ENCODE measurements around the gene APBB2. TPM values are rescaled to one million over a fixed set of nuclear protein-coding genes. Genes with fewer than 3 reads are reported as not detected.

Gene APBB2
- total RNA-seq, 1 donor, result 92.3 TPM

DNA sequence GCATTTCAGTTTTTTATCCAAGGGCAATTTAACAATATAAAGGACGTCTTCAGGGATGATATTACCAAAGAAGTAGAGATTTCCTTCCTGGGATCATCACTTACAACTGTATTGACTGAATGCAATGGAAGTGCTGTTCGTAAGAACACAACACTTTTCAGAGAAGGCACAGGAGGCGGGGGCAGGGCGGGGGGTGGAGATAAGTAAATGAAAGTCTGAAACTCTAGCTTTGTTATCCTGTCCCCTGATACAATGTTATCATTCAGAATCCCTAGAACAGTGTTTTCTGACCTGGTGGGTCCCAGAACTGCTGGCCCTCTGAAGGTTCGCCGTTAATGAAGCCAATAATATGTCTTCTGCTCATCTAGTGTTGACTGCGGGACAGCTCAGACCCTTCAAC, 340.0 kb downstream of the APBB2 start:
- no peaks in the 10 kb centered on the region for H4K20me1 ChIP-seq (ENCODE audit: insufficient read depth, low read length)
- no peak for DNase-seq (ENCODE audit: insufficient read length, low spot score, missing footprints)
- TF ChIP-seq, protein P1, sequence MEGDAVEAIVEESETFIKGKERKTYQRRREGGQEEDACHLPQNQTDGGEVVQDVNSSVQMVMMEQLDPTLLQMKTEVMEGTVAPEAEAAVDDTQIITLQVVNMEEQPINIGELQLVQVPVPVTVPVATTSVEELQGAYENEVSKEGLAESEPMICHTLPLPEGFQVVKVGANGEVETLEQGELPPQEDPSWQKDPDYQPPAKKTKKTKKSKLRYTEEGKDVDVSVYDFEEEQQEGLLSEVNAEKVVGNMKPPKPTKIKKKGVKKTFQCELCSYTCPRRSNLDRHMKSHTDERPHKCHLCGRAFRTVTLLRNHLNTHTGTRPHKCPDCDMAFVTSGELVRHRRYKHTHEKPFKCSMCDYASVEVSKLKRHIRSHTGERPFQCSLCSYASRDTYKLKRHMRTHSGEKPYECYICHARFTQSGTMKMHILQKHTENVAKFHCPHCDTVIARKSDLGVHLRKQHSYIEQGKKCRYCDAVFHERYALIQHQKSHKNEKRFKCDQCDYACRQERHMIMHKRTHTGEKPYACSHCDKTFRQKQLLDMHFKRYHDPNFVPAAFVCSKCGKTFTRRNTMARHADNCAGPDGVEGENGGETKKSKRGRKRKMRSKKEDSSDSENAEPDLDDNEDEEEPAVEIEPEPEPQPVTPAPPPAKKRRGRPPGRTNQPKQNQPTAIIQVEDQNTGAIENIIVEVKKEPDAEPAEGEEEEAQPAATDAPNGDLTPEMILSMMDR (IDR thresholded peaks at IDR 0.05; ENCODE audit: extremely low read depth, low read depth, low read length), result no peak
- H3K4me1 ChIP-seq (ENCODE audit: insufficient read depth, low read length), result no peaks in the 10 kb centered on the region
- no peak overlapping the region for H3K27ac ChIP-seq (ENCODE audit: low read depth, low read length)
- H3K36me3 ChIP-seq (ENCODE audit: insufficient read depth, low read length), result peaks cover 3% of the 10 kb centered on the region
- H3K9me3 ChIP-seq (ENCODE audit: low read depth, low read length), result no peaks in the 10 kb centered on the region
- H3K4me2 ChIP-seq (ENCODE audit: insufficient read depth, low read length), result no peak overlapping the region
- no peaks in the 10 kb centered on the region for H3K27me3 ChIP-seq (ENCODE audit: insufficient read depth, low read length)
- no peaks in the 10 kb centered on the region for H3K79me2 ChIP-seq (ENCODE audit: insufficient read depth, low read length)
- H3K4me3 ChIP-seq (ENCODE audit: insufficient read depth, low read length), result no peak overlapping the region
- no peak overlapping the region for H2AFZ ChIP-seq (ENCODE audit: low read length)

DNA sequence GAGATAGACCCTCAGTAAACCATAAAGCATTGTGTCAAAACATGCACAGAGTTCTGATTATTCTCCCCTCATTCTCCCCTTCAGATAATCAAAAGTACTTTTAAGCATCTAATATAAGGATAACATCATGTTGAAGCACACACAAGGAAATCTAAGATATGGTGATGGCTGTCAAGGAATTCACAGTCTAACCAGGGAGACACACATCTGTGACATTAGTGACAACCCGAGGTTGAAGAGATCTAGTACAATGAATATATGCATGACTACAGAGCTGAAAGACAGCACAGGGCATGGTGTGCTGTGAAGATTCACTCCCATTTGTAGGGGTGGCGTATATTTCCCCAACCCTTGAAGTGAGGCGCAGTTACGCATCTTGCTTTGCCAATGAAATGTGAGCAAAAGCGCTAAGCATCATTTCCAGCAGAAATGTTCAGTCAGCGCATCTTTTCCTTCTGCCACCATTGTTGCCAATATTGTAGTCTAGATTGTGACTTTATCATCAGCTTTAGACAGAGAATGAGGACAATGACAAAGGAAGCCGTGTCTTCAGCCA, 342.6 kb downstream of the APBB2 start:
- DNase-seq (ENCODE audit: insufficient read length, low spot score, missing footprints), result no peak
- H3K27me3 ChIP-seq (ENCODE audit: insufficient read depth, low read length), result no peaks in the 10 kb centered on the region
- no peak overlapping the region for H3K4me3 ChIP-seq (ENCODE audit: insufficient read depth, low read length)
- no peaks in the 10 kb centered on the region for H4K20me1 ChIP-seq (ENCODE audit: insufficient read depth, low read length)
- H3K79me2 ChIP-seq (ENCODE audit: insufficient read depth, low read length), result no peaks in the 10 kb centered on the region
- H3K4me1 ChIP-seq (ENCODE audit: insufficient read depth, low read length), result no peaks in the 10 kb centered on the region
- no peak overlapping the region for H3K4me2 ChIP-seq (ENCODE audit: insufficient read depth, low read length)
- H3K36me3 ChIP-seq (ENCODE audit: insufficient read depth, low read length), result peaks cover 3% of the 10 kb centered on the region
- H3K9me3 ChIP-seq (ENCODE audit: low read depth, low read length), result no peaks in the 10 kb centered on the region
- H3K27ac ChIP-seq (ENCODE audit: low read depth, low read length), result no peak overlapping the region
- no peak overlapping the region for H2AFZ ChIP-seq (ENCODE audit: low read length)
- TF ChIP-seq, protein P1 (IDR thresholded peaks at IDR 0.05; ENCODE audit: extremely low read depth, low read depth, low read length), result no peak

DNA sequence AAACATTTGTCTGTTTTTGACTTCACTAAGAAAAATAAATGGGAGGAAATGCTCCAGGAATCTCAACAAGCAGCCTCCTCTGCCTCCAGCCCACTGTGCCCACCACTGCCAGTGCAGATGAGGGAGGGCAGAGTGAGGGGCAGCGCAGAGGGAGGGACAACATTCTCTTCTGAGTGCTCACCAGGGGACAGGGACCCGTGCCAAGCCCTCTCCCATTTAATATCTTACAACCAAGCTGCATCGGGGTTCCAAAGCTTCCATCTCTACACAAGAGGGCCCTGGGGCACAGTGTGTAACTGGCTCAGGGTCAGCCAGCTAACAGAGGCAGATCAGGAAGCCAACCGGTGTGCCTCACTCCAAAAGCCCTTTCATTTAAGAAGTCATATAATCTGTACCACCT, 344.2 kb downstream of the APBB2 start:
- Histone ChIP-seq H3K4me3 (ENCODE audit: insufficient read depth, low read length) (no peak overlapping the region), H3K27me3 (ENCODE audit: insufficient read depth, low read length) (no peaks in the 10 kb centered on the region), H3K36me3 (ENCODE audit: insufficient read depth, low read length) (peaks cover 7% of the 10 kb centered on the region), H3K9me3 (ENCODE audit: low read depth, low read length) (no peaks in the 10 kb centered on the region), H3K79me2 (ENCODE audit: insufficient read depth, low read length) (no peaks in the 10 kb centered on the region), H3K27ac (ENCODE audit: low read depth, low read length) (no peak overlapping the region), H4K20me1 (ENCODE audit: insufficient read depth, low read length) (no peaks in the 10 kb centered on the region), H2AFZ (ENCODE audit: low read length) (no peak overlapping the region), H3K4me1 (ENCODE audit: insufficient read depth, low read length) (no peaks in the 10 kb centered on the region), H3K4me2 (ENCODE audit: insufficient read depth, low read length) (no peak overlapping the region)
- TF ChIP-seq, protein P1 (IDR thresholded peaks at IDR 0.05; ENCODE audit: extremely low read depth, low read depth, low read length), result no peak
- DNase-seq (ENCODE audit: insufficient read length, low spot score, missing footprints), result no peak

DNA sequence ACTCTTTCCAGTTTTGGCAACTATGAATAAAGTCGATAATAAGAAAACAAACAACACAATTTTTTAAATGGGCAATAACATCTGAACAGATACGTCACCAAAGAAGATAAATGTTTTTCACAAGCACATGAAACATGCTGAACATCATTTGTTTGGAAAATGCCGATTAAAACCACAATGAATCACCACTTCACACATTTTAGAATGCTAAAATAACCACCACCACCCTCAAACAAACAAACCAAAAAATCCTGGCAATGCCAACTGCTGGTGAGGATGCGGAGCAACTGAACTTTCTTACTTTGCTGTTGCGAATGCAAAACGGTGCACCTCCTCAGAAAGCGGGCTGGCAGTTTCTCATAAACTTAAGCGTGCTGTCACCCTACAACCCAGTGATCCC, 348.6 kb downstream of the APBB2 start:
- Histone ChIP-seq H3K4me3 (ENCODE audit: insufficient read depth, low read length) (no peak overlapping the region), H2AFZ (ENCODE audit: low read length) (no peak overlapping the region), H3K27me3 (ENCODE audit: insufficient read depth, low read length) (no peaks in the 10 kb centered on the region), H3K4me1 (ENCODE audit: insufficient read depth, low read length) (no peaks in the 10 kb centered on the region), H3K4me2 (ENCODE audit: insufficient read depth, low read length) (no peak overlapping the region), H3K79me2 (ENCODE audit: insufficient read depth, low read length) (no peaks in the 10 kb centered on the region), H3K27ac (ENCODE audit: low read depth, low read length) (no peak overlapping the region), H3K36me3 (ENCODE audit: insufficient read depth, low read length) (peaks cover 4% of the 10 kb centered on the region), H4K20me1 (ENCODE audit: insufficient read depth, low read length) (peaks cover 3% of the 10 kb centered on the region), H3K9me3 (ENCODE audit: low read depth, low read length) (no peaks in the 10 kb centered on the region)
- no peak for DNase-seq (ENCODE audit: insufficient read length, low spot score, missing footprints)
- TF ChIP-seq, protein P1 (IDR thresholded peaks at IDR 0.05; ENCODE audit: extremely low read depth, low read depth, low read length), result no peak

Measured in osteoblast (primary cell).